Osteocyte (in vitro differentiated cells): Measurements from ENCODE around the gene TXNDC17. TPM values are rescaled to one million over a fixed set of nuclear protein-coding genes. Genes with fewer than 3 reads are reported as not detected.

Experiments
- DNase-seq: peaks from one replicate; pipeline ENCODE4 v3.0.0; 2021; ENCODE audit warnings: mixed read lengths; ENCODE audit not compliant: unreplicated experiment; ENCODE audit errors: extremely low spot score
- H3K27ac Mint-ChIP-seq: one replicate; pipeline ENCODE4 v1.8.0; 2021; ENCODE audit warnings: mild to moderate bottlenecking, mixed read lengths; ENCODE audit not compliant: unreplicated experiment
- H3K27me3 Mint-ChIP-seq: one replicate; pipeline ENCODE4 v1.8.0; 2021; ENCODE audit warnings: mixed read lengths; ENCODE audit not compliant: unreplicated experiment
- H3K36me3 Mint-ChIP-seq: one replicate; pipeline ENCODE4 v1.8.0; 2021; ENCODE audit warnings: mixed read lengths; ENCODE audit not compliant: unreplicated experiment
- H3K4me1 Mint-ChIP-seq: one replicate; pipeline ENCODE4 v1.8.0; 2021; ENCODE audit warnings: mixed read lengths; ENCODE audit not compliant: unreplicated experiment
- H3K4me3 Mint-ChIP-seq: one replicate; pipeline ENCODE4 v1.8.0; 2021; ENCODE audit warnings: mild to moderate bottlenecking, moderate library complexity, mixed read lengths; ENCODE audit not compliant: unreplicated experiment
- H3K9me3 Mint-ChIP-seq: one replicate; pipeline ENCODE4 v1.8.0; 2021; ENCODE audit warnings: mixed read lengths; ENCODE audit not compliant: unreplicated experiment
- total RNA-seq: library from RNA; stranded (reverse); gene quantifications from 2 replicates; pipeline ENCODE4 v1.2.1, GENCODE V29; 2021
- TF ChIP-seq, protein P1 (sequence below): fragments of 200-600 bp; sonication (generic); IDR thresholded peaks from 2 replicates; pipeline ENCODE4 v1.5.0; 2021; ENCODE audit warnings: antibody characterized with exemption, mild to moderate bottlenecking, moderate library complexity

TXNDC17 gene
- total RNA-seq, 1 donor from 2014 or later: 53.5 TPM

DNA sequence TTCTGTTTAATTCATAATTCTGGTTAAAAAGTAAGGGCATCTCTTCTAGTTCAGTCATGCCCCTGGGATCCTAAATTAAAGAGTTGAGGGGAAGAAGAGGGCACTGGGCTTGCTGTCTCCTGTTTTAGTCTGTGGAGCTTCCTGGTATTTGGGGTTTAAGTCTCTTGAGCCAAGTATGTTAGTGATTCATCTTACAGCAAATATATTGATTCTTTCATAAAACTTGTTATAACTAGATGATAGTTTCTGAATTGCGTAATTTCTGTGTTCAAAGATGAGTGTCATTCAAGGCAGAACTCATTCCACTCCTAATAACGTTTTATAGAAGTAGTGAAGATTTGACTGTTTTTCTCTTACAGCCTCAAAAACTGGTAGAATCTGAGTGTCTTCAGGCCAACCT is 1.7 kb downstream of the TXNDC17 start:
- TF ChIP-seq, protein P1, sequence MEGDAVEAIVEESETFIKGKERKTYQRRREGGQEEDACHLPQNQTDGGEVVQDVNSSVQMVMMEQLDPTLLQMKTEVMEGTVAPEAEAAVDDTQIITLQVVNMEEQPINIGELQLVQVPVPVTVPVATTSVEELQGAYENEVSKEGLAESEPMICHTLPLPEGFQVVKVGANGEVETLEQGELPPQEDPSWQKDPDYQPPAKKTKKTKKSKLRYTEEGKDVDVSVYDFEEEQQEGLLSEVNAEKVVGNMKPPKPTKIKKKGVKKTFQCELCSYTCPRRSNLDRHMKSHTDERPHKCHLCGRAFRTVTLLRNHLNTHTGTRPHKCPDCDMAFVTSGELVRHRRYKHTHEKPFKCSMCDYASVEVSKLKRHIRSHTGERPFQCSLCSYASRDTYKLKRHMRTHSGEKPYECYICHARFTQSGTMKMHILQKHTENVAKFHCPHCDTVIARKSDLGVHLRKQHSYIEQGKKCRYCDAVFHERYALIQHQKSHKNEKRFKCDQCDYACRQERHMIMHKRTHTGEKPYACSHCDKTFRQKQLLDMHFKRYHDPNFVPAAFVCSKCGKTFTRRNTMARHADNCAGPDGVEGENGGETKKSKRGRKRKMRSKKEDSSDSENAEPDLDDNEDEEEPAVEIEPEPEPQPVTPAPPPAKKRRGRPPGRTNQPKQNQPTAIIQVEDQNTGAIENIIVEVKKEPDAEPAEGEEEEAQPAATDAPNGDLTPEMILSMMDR: no peak
- Mint-ChIP-seq H3K27ac (no peak overlapping the region), H3K4me1 (peaks cover 38% of the 10 kb centered on the region), H3K4me3 (peak overlapping the region; percentile 42), H3K36me3 (peaks cover 12% of the 10 kb centered on the region), H3K9me3 (no peaks in the 10 kb centered on the region), H3K27me3 (no peaks in the 10 kb centered on the region)
- no peak for DNase-seq

DNA sequence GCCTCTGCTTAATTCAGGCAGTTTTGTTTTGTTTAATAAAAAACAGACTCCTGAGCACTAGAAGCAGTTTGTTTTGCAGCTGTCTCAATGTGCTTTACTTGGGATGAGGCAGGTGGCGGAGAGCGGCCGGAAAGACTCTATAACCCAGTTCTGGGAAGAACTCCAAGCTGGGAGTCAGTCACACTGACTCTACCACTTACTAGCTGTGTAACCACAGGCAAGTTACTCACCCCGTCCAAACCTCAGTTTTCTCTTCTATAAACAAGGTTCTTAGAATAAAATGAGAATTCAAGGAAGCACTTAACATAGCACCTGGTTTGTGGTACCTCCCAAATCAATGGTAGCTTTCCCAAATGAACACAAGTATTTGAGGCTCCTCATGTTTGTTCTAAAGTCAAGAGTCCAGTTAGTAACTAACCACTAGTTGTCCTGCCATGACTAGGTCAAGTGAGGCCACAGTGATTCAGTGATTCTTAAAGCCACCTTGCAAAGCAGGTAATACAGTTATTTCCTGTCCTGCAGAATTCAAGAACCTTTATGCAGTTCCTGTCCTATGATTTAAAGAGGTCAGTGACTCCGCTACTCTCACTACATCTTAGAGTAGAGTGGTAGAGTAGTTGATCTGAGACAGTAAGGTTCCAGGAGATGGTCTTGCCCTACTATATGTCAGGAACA is 2.7 kb downstream of the TXNDC17 start:
- TF ChIP-seq, protein P1: no peak
- H3K4me1 Mint-ChIP-seq: peaks cover 31% of the 10 kb centered on the region
- DNase-seq: no peak
- H3K36me3 Mint-ChIP-seq: peaks cover 15% of the 10 kb centered on the region
- H3K27me3 Mint-ChIP-seq: no peaks in the 10 kb centered on the region
- H3K4me3 Mint-ChIP-seq: no peak overlapping the region
- H3K9me3 Mint-ChIP-seq: no peaks in the 10 kb centered on the region
- no peak overlapping the region for H3K27ac Mint-ChIP-seq

DNA sequence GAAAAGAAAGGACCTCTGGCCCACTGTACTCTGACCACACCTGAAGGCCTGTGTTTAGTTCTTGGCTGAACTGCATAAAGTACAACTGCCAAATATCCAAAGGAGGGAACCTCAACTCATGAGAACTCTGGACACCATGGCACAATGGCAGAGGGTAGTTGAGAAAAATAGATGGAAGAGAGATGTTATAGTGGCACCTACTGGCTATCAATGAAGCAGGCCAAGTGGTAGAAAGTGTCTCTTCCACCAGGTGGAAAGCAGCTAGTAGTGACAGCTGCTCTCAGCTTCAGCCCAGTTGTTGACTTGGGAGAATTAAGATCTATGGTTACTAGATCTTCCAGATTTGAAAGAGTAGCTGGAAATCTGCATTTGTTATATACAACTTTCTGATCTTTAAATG is 7.3 kb downstream of the TXNDC17 start:
- TF ChIP-seq, protein P1: no peak
- peaks cover 22% of the 10 kb centered on the region for H3K4me1 Mint-ChIP-seq
- H3K27me3 Mint-ChIP-seq: peaks cover under 1% of the 10 kb centered on the region
- peaks cover 14% of the 10 kb centered on the region for H3K36me3 Mint-ChIP-seq
- no peak overlapping the region for H3K27ac Mint-ChIP-seq
- peaks cover under 1% of the 10 kb centered on the region for H3K9me3 Mint-ChIP-seq
- no peak for DNase-seq
- no peak overlapping the region for H3K4me3 Mint-ChIP-seq

DNA sequence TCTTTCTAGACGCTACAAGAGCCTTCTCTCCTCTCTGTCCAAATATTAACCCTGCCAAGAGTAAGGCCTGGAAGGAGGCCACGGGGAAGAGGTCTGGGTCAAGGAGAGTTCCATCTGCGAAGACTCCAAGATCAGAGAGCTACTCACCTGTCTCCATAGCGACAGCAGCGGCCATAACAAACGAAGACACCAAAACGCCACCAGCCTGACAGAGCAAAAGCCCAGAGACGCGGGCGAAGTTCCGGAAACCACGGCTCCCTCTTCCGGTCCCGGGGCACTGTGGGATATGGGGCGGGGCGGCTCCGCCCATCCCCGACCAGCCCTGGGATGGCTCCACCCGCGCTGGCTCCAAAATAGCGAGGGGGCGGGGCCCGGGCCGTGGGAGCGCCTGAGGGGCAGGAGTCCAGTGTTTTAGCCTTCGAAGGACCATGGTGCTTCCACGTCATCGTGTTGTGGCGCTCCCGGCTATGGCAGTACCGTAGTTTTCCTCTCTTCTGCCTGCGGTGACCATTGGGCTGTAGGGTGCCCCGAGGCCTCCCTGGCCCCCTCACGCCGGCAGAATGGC is 10.6 kb downstream of the TXNDC17 start, which contains the start of the genes C17orf100 and MED31:
TSS of gene C17orf100 (plus strand) at position 409 of the 565 bp plus-strand sequence. CDS start at position 561, 152 bp downstream.
TSS of gene MED31 (minus strand) at position 252 of the 565 bp plus-strand sequence. CDS start at position 175, 77 bp downstream.
- peak within 1 kb of the TSS; percentile 98 for H3K27ac Mint-ChIP-seq
- peak within 1 kb of the TSS; percentile 99 for H3K4me3 Mint-ChIP-seq
- TF ChIP-seq, protein P1: no peak
- peaks cover 4% of the 10 kb centered on the region for H3K9me3 Mint-ChIP-seq
- H3K27me3 Mint-ChIP-seq: peaks cover 27% of the 10 kb centered on the region
- H3K36me3 Mint-ChIP-seq: peaks cover 12% of the 10 kb centered on the region
- peaks cover 39% of the 10 kb centered on the region for H3K4me1 Mint-ChIP-seq
- DNase-seq: peak; percentile 98

DNA sequence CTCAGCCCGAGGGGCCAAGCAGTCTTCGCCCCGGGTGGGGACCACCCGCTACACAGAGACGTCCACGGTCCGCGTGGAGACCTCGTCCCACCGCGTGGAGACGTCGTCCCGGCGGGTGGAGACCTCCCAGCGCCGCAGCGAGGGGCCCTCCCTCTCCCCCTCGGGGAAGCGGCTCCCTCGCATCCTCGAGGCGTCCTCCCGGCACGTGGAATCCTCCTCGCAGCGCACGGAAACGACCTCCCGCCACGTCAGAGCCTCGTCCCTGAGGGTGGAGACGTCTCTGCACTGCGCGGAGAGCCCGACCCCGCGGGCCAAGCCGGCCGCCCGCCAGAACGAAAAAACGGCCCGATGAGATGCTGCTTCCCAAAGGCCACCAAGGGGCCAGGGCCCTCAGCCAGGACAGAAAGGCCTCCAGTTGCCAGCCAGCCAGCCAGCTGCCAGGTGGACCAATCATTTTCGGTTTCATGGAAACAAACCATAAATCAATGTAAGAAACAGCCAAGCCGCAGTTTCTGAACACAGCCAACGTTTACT is 11.1 kb downstream of the TXNDC17 start:
- no peak overlapping the region for H3K27ac Mint-ChIP-seq
- peak overlapping the region; percentile 99 for H3K4me3 Mint-ChIP-seq
- TF ChIP-seq, protein P1: no peak
- no peak for DNase-seq
- H3K36me3 Mint-ChIP-seq: peaks cover 12% of the 10 kb centered on the region
- H3K4me1 Mint-ChIP-seq: peaks cover 39% of the 10 kb centered on the region
- peaks cover 4% of the 10 kb centered on the region for H3K9me3 Mint-ChIP-seq
- H3K27me3 Mint-ChIP-seq: peaks cover 27% of the 10 kb centered on the region
